Inflammatory macrophage treated with lipopolysaccharide for 4 hours (primary cell): ENCODE measurements around the gene PSD4.

Experiments used
- DNase-seq: peaks from one replicate; pipeline ENCODE4 v3.0.0-alpha.2; 2020

The PSD4 gene

GRCh38 chr2:113169002-113169530 is 4.7 kb upstream of the PSD4 start:
- peak; percentile 40 for DNase-seq

- DNase-seq, result peak; percentile 53
Observed at GRCh38 chr2:113169586-113169985, 4.2 kb upstream of the PSD4 start.

GRCh38 chr2:113171334-113172075 is 2.3 kb upstream of the PSD4 start:
- DNase-seq, result no peak

DNA sequence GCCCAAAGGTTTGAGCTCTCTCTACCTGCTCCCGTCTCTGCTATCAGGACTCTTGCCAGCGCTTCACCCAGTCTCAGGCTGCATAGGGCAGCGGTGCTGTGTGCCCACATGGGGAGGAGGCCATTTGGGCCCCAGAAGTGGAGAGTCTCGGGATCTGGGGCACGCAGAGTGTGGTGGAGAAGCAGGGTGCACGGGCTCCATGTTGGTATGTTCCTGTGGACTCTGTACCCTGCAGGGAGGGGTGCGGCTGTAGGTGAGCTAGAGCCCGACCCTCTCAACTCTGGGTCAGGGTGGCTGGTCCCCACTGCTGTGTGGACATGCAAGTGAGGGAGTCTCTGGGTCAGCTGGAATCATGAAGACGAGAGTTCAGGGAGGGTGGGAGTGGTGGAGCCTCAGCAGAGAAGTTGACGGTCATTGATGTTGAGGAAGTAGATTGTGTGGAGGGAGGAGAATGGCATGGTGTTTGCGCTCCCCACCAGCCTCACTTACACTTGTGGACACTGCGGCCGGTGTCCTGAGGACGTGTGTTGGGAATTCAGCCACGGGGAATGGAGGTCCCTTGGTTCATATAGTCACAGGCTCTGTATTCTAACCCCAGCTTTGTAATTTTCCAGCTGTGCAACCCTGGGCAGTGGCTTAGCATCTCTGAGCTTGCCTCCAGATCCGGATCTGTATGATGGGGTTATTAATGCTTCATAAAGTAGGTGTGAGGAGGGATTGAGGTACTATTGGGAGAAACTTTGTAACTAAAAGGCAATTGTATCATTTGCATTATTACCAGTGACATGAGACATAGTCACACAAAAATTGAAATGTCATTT is 840 bp upstream of the PSD4 start:
- no peak for DNase-seq

GRCh38 chr2:113174376-113174750 is 592 bp downstream of the PSD4 start:
- no peak for DNase-seq

- peak; percentile 27 for DNase-seq
Observed at GRCh38 chr2:113175042-113175628, 1.4 kb downstream of the PSD4 start.

GRCh38 chr2:113175736-113176695 is 2.2 kb downstream of the PSD4 start:
- DNase-seq, result no peak

DNA sequence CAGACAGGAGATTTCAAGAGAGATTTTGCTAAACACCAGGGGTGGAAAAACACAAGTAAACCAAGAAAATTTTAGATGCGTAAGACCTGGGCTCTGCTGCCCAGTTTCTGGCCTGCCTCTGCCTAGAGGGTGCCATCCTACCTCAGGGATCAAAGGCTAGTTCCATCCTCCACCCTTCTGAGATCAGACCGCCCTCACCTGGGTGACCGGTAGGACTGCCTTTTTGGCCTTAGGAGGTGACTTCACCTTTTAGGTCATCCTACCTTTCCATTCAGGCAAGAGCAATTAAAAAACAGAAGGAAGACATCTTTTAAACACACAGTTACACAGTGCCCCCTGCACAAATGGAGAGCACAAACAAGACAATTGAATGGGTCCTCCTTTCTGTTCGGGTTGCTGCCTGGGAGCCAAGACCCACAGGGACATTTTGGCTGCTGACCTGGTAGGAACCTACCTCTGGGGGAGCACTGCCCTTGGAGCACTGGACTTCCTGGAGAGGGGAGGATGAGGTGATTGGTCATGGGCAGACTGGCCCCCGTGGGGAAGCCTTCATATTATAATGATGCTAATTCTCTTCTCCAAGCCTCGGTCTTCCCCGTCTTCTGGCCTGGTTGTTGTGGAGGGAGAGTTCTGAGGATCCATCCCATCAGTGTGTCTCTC is 3.1 kb downstream of the PSD4 start:
- no peak for DNase-seq

GRCh38 chr2:113178069-113178746 is 4.4 kb downstream of the PSD4 start:
- DNase-seq, result no peak

- DNase-seq, result no peak
Observed at GRCh38 chr2:113178891-113179290, 5.1 kb downstream of the PSD4 start.

DNA sequence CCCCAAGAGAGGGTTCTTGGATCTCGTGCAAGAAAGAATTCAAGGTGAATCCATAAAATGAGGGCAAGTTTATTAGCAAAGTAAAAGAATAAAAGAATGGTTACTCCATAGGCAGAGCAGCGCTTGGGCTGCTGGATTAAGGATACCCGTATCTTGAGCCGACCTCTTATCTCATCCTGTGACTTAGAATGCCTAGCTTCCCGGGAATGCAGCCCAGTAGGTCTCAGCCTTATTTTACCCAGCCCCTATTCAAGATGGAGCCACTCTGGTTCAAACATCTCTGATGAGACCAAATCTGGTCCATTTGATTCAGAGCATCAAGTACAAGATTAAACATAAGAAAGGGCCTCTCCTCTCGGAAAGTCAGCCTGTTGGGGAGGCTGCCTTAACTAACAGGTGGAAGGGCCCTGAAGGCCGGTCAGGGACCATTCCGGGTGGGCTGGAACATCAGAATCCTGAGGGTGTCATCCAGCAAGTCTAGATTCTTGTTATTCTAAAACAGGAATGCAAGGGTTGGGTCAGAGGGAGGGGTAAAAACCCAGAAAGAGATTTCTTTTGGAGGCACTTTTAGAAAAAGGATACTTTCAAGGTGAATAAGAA is 5.8 kb downstream of the PSD4 start:
- no peak for DNase-seq

- DNase-seq, result no peak
Observed at GRCh38 chr2:113180131-113180946, 6.6 kb downstream of the PSD4 start.

GRCh38 chr2:113181258-113182051 is 7.7 kb downstream of the PSD4 start:
- peak; percentile 54 for DNase-seq

DNA sequence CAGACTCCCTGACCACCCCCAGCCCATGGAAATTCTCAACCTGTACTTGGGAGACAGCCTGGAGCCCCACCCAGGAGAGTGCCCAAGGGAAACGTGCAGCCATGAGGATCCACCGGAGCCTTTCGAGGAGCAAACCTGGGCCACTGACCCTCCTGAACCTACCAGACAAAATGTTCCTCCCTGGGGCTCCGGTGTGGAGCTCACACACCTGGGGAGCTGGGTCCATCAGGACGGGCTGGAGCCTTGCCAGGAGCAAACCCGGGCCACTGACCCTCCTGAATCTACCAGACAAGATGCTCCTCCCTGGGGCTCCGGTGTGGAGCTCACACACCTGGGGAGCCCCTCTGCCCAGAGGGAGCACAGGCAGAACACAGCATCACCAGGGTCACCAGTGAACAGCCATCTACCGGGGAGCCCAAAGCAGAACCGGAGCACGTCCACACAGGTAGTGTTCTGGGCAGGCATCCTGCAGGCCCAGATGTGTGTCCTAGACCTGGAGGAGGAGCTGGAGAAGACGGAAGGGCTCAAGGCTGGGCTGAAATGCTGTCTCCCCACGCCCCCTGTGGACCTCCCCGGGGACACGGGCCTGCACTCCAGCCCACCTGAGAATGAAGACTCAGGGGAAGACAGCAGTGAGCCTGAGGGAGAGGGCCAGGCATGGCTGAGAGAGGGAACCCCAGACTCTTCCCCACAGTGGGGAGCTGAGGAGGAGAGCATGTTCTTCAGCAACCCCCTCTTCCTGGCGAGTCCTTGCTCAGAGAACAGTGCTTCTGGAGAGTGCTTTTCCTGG is 8.9 kb downstream of the PSD4 start:
- no peak for DNase-seq

- DNase-seq, result no peak
Observed at GRCh38 chr2:113183264-113183663, 9.5 kb downstream of the PSD4 start.

DNA sequence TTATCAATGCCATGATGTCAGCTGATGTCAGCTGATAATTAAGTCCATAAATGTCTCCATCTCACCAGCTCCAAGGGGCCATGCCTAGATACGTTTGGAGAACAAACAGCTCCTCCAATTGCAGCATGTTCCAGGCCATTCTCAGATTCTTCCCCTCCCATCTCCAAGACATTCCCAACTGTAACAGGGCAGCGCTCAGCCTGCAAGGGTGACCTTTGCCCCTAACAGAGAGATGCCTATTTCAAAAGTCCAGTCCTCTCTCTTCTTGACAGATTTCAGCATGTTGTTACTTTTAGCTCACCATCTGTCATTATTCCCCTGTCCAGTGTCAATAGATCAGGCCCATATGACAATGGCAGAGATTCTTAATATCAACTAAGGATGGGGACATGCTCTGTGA is 9.9 kb downstream of the PSD4 start:
- DNase-seq, result no peak

- no peak for DNase-seq
Observed at GRCh38 chr2:113184531-113185230, 10.9 kb downstream of the PSD4 start.
